ENCODE data around the gene LIN52. TPM values are rescaled to one million over a fixed set of nuclear protein-coding genes. Genes with fewer than 3 reads are reported as not detected.

LIN52 gene
- total and polyA plus RNA-seq, 9 of the 15 experiments (the other 6 are each of a cell fraction or from before 2014, with no cell fraction given) = 4.6 to 11.8 (median 9.2) TPM

GRCh38 chr14:74239848-74240793 lies 155.4 kb downstream of the LIN52 start:
- TF ChIP-seq BCL6 (CRISPR knock-in tag; IDR thresholded peaks at IDR 0.05) = no peak
- TF ChIP-seq EZH2 (IDR thresholded peaks at IDR 0.05; ENCODE audit: borderline replicate concordance, low read depth, low read length) = 0 out of 2 replicates have a peak, but pooled peaks have one; percentile 23
- no peak for TF ChIP-seq RBM15 (IDR thresholded peaks at IDR 0.05; ENCODE audit: insufficient read depth, low read length)
- Histone ChIP-seq H3K79me2 (ENCODE audit: control insufficient read depth, insufficient read depth, low read length) (no peaks in the 10 kb centered on the region), H3K27me3 (ENCODE audit: control insufficient read depth in 2 of 2, insufficient read depth in 2 of 2, low read length in 2 of 2) (peaks cover 19 to 53% of the 10 kb centered on the region in 2 experiments), H3K4me2 (ENCODE audit: insufficient read depth, low read length) (no peak overlapping the region), H3K9me3 (replicated peaks; ENCODE audit: control insufficient read depth, insufficient read depth, low read depth, low read length) (no peaks in the 10 kb centered on the region), H3K27ac (ENCODE audit: extremely low read depth, low read depth, low read length) (no peak overlapping the region), H3K9ac (ENCODE audit: insufficient read depth in 1 of 2, low read depth in 2 of 2, low read length in 2 of 2) (no peak overlapping the region), H3K4me3 (no peak overlapping the region), H3K4me1 (replicated peaks in 1 of 2; ENCODE audit: control insufficient read depth in 2 of 2, insufficient read depth in 2 of 2, low read length in 2 of 2) (peaks cover 0 to 14% of the 10 kb centered on the region in 2 experiments; a peak in 2 of 5 replicates), H3K9me1 (ENCODE audit: control insufficient read depth, insufficient read depth, low read length) (no peaks in the 10 kb centered on the region), H3K36me3 (ENCODE audit: control insufficient read depth, insufficient read depth, low read length) (no peaks in the 10 kb centered on the region), H4K20me1 (replicated peaks; ENCODE audit: control insufficient read depth, insufficient read depth, low read length) (no peaks in the 10 kb centered on the region), H2AFZ (ENCODE audit: low read depth, low read length) (no peak overlapping the region)
- intact Hi-C loops (cut with micrococcal nuclease) = no loop called here
- DNase-seq (ENCODE audit: extremely low read depth in 1 of 4, low spot score in 3 of 4) (no peak), ATAC-seq (no peak), FAIRE-seq (no peak)
- ChIA-PET POLR2A (no interaction called here), CTCF (ENCODE audit: low intra/inter-chr PET ratio) (no interaction called here)
- BruUV-seq (replicated peaks) = no TSS peak
- in situ Hi-C loops (cut with MboI) = loop anchor here (5.0 kb wide), 1 partner anchor 123 kb away; no protein-coding TSS in a partner anchor
- 30% methylated on average over 29 of the region's 94 CpGs for WGBS (ENCODE audit: insufficient coverage, low coverage, missing lambda C conversion rate)
